A549 (cell line): Measurements from ENCODE around the gene DYSF. TPM values are rescaled to one million over a fixed set of nuclear protein-coding genes. Genes with fewer than 3 reads are reported as not detected.

Experiments
- ATAC-seq, 2 experiments: fragments of 200-7000 bp in 1 of 2; fragments of >200 bp in 1 of 2; cut with Nextera tagmentation in 1 of 2; cut with Tn5 transposase in 1 of 2; 3 replicates each; pipeline versions ENCODE4 v1.8.0 to v1.9.1; 2018 to 2020; ENCODE audit warnings: mild to moderate bottlenecking in 1 of 2, moderate library complexity in 1 of 2
- CTCF ChIA-PET: fragments of 300-600 bp; sonication (Branson Sonifier 250); formaldehyde crosslinking; extraction: SDS; loops from one replicate; lab custom pipeline; 2021; ENCODE audit warnings: antibody characterized with exemption, inconsistent platforms; lab: Yijun Ruan, JAX
- POLR2A ChIA-PET: fragments of 350-600 bp; formaldehyde crosslinking; extraction: SDS; loops from one replicate; lab custom pipeline; 2021; ENCODE audit warnings: antibody characterized with exemption, inconsistent platforms; lab: Yijun Ruan, JAX
- DNase-seq, 2 experiments: peaks; one replicate each; pipeline versions ENCODE4 v3.0.0 to v3.0.0-alpha.2; 2011 to 2016; ENCODE audit warnings: low read depth in 1 of 2, low spot score in 1 of 2
- FAIRE-seq: peaks from 2 replicates; lab custom pipeline; 2011; peaks lifted over from hg19 to GRCh38; lab: Jason Lieb, UNC
- H3K27ac ChIP-seq, 2 experiments: fragments of >200 bp; sonication (Bioruptor Twin); formaldehyde crosslinking; 3 replicates each; pipeline ENCODE4 v1.5.1; 2016 to 2017
- H3K4me1 ChIP-seq: fragments of >200 bp; sonication (Bioruptor Twin); formaldehyde crosslinking; 3 replicates; pipeline ENCODE4 v1.6.1; 2016
- H3K4me2 ChIP-seq: fragments of >200 bp; sonication (Bioruptor Twin); formaldehyde crosslinking; 3 replicates; pipeline ENCODE4 v1.6.1; 2016
- H3K4me3 ChIP-seq: fragments of >200 bp; sonication (Bioruptor Twin); formaldehyde crosslinking; 3 replicates; pipeline ENCODE4 v1.5.1; 2016
- H3K9me3 ChIP-seq: fragments of >200 bp; sonication (Bioruptor Twin); formaldehyde crosslinking; 3 replicates; pipeline ENCODE4 v1.6.1; 2016
- BHLHE40 ChIP-seq: IDR thresholded peaks from 2 replicates; pipeline ENCODE4 v1.6.1; 2012; ENCODE audit warnings: low read depth, low read length, inconsistent platforms
- CBX8 ChIP-seq: fragments of 200-600 bp; sonication (generic); IDR thresholded peaks from 2 replicates; pipeline ENCODE4 v1.6.1; 2016
- CHD4 ChIP-seq: fragments of 200-600 bp; sonication (generic); IDR thresholded peaks from 2 replicates; pipeline ENCODE4 v1.6.1; 2016; ENCODE audit warnings: antibody characterized with exemption, mild to moderate bottlenecking, borderline replicate concordance
- E2F6 ChIP-seq: IDR thresholded peaks from 2 replicates; pipeline ENCODE4 v1.6.1; 2012; ENCODE audit warnings: low read depth, borderline replicate concordance
- EHF ChIP-seq: fragments of 250-450 bp; sonication (Bioruptor Pico); IDR thresholded peaks from 2 replicates; pipeline ENCODE4 v1.5.0; 2020; ENCODE audit warnings: mild to moderate bottlenecking
- EP300 ChIP-seq, 2 experiments: fragments of >200 bp; sonication (Bioruptor Twin); formaldehyde crosslinking; IDR thresholded peaks; 2 replicates in 1 of 2; 3 replicates in 1 of 2; pipeline ENCODE4 v1.6.1; 2016 to 2017
- ESRRA ChIP-seq: fragments of 150-350 bp; IDR thresholded peaks from 2 replicates; pipeline ENCODE4 v1.6.1; 2014; ENCODE audit warnings: mild to moderate bottlenecking, low read length, borderline replicate concordance
- FOSL2 ChIP-seq, 2 experiments: fragments of 450-650 bp in 1 of 2; fragments of >200 bp in 1 of 2; sonication (Bioruptor Twin) in 1 of 2; formaldehyde crosslinking; IDR thresholded peaks; 2 replicates each; pipeline versions ENCODE4 v1.5.0 to v1.6.1; 2016 to 2020; ENCODE audit warnings: mild to moderate bottlenecking in 1 of 2, moderate library complexity in 1 of 2
- GATA3 ChIP-seq: IDR thresholded peaks from 2 replicates; pipeline ENCODE4 v1.6.1; 2012; ENCODE audit warnings: borderline replicate concordance
- HEYL ChIP-seq: fragments of 250-450 bp; sonication (Bioruptor Pico); IDR thresholded peaks from 2 replicates; pipeline ENCODE4 v1.8.0; 2021; ENCODE audit warnings: mild to moderate bottlenecking, moderate library complexity
- HOXA7 ChIP-seq: fragments of 250-450 bp; sonication (Bioruptor Pico); IDR thresholded peaks from 2 replicates; pipeline ENCODE4 v1.5.0; 2020; ENCODE audit warnings: mild to moderate bottlenecking, moderate library complexity
- HOXB5 ChIP-seq: fragments of 250-450 bp; sonication (Bioruptor Pico); IDR thresholded peaks from 2 replicates; pipeline ENCODE4 v1.5.0; 2020; ENCODE audit warnings: mild to moderate bottlenecking, moderate library complexity
- NFE2L2 ChIP-seq: fragments of 150-350 bp; conservative IDR thresholded peaks from 2 replicates; pipeline ENCODE4 v1.6.1; 2014; ENCODE audit warnings: low read length
- NPAS2 ChIP-seq: fragments of 250-450 bp; sonication (Bioruptor Pico); IDR thresholded peaks from 2 replicates; pipeline ENCODE4 v1.8.0; 2022; ENCODE audit warnings: mild to moderate bottlenecking, moderate library complexity, borderline replicate concordance
- RAD21 ChIP-seq, 2 experiments: fragments of >200 bp in 1 of 2; sonication (Bioruptor Twin) in 1 of 2; formaldehyde crosslinking in 1 of 2; IDR thresholded peaks in 1 of 2; conservative IDR thresholded peaks in 1 of 2; 2 replicates in 1 of 2; 3 replicates in 1 of 2; pipeline ENCODE4 v1.6.1; 2012 to 2018; ENCODE audit warnings: inconsistent platforms in 1 of 2
- RCOR1 ChIP-seq: fragments of 150-350 bp; IDR thresholded peaks from 2 replicates; pipeline ENCODE4 v1.6.1; 2014; ENCODE audit warnings: antibody characterized with exemption, low read length, low read depth
- REST ChIP-seq: fragments of 200-600 bp; sonication (generic); IDR thresholded peaks from 2 replicates; pipeline ENCODE4 v1.6.1; 2016; ENCODE audit warnings: antibody characterized with exemption, mild to moderate bottlenecking, moderate library complexity
- RFX5 ChIP-seq: fragments of 450-650 bp; IDR thresholded peaks from 2 replicates; pipeline ENCODE4 v1.7.1; 2014; ENCODE audit warnings: antibody characterized with exemption, mild to moderate bottlenecking, moderate library complexity
- ZFP36 ChIP-seq: fragments of 450-650 bp; IDR thresholded peaks from 2 replicates; pipeline ENCODE4 v1.6.1; 2014; ENCODE audit warnings: borderline replicate concordance; ENCODE audit not compliant: partially characterized antibody
- ZNF302 ChIP-seq: fragments of 250-450 bp; sonication (Bioruptor Pico); IDR thresholded peaks from 2 replicates; pipeline ENCODE4 v1.9.0; 2021; ENCODE audit warnings: inconsistent platforms, mild to moderate bottlenecking, moderate library complexity
- ZSCAN20 ChIP-seq: fragments of 250-450 bp; sonication (Bioruptor Pico); IDR thresholded peaks from 2 replicates; pipeline ENCODE4 v1.8.0; 2022; ENCODE audit warnings: mild to moderate bottlenecking, moderate library complexity
- WGBS: methylation state at CpG from one replicate; pipeline ENCODE4 v1.1.6; 2017; ENCODE audit errors: missing lambda C conversion rate; 5-methylcytosine and 5-hydroxymethylcytosine counted together
- polyA plus RNA-seq, 4 experiments: library from polyadenylated mRNA; depleted of rRNA in 3 of 4; stranded (reverse); fragments of >200 nt; fragmentation: RNase III in 1 of 4; extraction: RNeasy Plus Mini Kit Qiagen cat#74134 plus additional on column Dnase treatment in 1 of 4; gene quantifications; 2 replicates in 3 of 4; 3 replicates in 1 of 4; pipeline ENCODE4 v1.2.3, GENCODE V29; 2011 to 2017
- TF ChIP-seq, protein P1 (sequence below): fragments of 250-450 bp; sonication (Bioruptor Pico); IDR thresholded peaks from 2 replicates; pipeline ENCODE4 v1.5.0; 2020; ENCODE audit warnings: low read depth, mild to moderate bottlenecking, moderate library complexity
- TF ChIP-seq, protein P2 (sequence below): IDR thresholded peaks from 2 replicates; pipeline ENCODE4 v1.6.1; 2012

The DYSF gene
- polyA plus RNA-seq, 2 of the 4 experiments (the other 2 are of a cell fraction) = 0.36 to 0.98 TPM

DNA sequence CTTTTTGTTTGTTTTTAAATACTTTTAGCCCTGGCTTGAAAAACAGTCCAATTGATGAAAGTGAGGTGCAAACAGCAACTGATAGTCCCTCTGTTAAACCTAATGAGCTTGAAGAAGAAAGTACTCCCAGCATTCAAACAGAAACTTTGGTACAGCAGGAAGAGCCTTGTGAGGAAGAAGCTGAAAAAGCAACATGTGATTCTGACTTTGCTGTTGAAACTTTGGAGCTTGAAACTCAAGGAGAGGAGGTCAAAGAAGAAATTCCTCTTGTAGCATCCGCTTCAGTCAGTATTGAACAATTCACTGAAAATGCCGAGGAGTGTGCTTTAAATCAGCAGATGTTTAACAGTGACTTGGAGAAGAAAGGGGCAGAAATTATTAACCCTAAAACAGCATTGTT lies 30.6 kb upstream of the DYSF start:
- Histone ChIP-seq H3K4me1 (peaks cover 21% of the 10 kb centered on the region; the same call in 2 of the 3 replicates), H3K4me2 (no peak overlapping the region), H3K4me3 (no peak overlapping the region)
- DNase-seq (no peak), ATAC-seq (no peak), FAIRE-seq (no peak)
- CTCF ChIA-PET = interaction anchor here (0.8 to 1.4 kb wide), 3 partner anchors 9 to 123 kb away, joined by 3 read pairs; partner anchors contain the start of gene ZNF638
- no peak for TF ChIP-seq EHF (CRISPR knock-in tag)
- TF ChIP-seq E2F6 = no peak
- TF ChIP-seq RCOR1 = no peak
- no peak for TF ChIP-seq RAD21 (conservative IDR thresholded peaks at IDR 0.05 in 1 of 2, IDR thresholded peaks at IDR 0.05 in 1 of 2)
- no peak for TF ChIP-seq CHD4
- TF ChIP-seq, protein P1, sequence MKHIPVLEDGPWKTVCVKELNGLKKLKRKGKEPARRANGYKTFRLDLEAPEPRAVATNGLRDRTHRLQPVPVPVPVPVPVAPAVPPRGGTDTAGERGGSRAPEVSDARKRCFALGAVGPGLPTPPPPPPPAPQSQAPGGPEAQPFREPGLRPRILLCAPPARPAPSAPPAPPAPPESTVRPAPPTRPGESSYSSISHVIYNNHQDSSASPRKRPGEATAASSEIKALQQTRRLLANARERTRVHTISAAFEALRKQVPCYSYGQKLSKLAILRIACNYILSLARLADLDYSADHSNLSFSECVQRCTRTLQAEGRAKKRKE (CRISPR knock-in tag) = no peak
- TF ChIP-seq CBX8 = no peak
- TF ChIP-seq HEYL = no peak
- TF ChIP-seq BHLHE40 = no peak
- TF ChIP-seq REST = no peak
- TF ChIP-seq ESRRA = no peak
- TF ChIP-seq, all 56 proteins: peak for 0
- Histone ChIP-seq H3K27ac (no peak overlapping the region), H3K9me3 (no peaks in the 10 kb centered on the region)
- POLR2A ChIA-PET = no interaction called here
- 90% methylated on average over 2 of the region's 2 CpGs for WGBS

GRCh38 chr2:71423817-71424420 lies 29.4 kb upstream of the DYSF start:
- no peak for TF ChIP-seq EHF (CRISPR knock-in tag)
- no peak for TF ChIP-seq HOXA7
- TF ChIP-seq EP300 (IDR thresholded peaks at IDR 0.05) = no peak
- no peak for TF ChIP-seq BHLHE40
- TF ChIP-seq RFX5 = no peak
- TF ChIP-seq ZNF302 = no peak
- no peak for TF ChIP-seq GATA3
- TF ChIP-seq ZSCAN20 = no peak
- no peak for TF ChIP-seq HOXB5 (CRISPR knock-in tag)
- TF ChIP-seq, protein P2, sequence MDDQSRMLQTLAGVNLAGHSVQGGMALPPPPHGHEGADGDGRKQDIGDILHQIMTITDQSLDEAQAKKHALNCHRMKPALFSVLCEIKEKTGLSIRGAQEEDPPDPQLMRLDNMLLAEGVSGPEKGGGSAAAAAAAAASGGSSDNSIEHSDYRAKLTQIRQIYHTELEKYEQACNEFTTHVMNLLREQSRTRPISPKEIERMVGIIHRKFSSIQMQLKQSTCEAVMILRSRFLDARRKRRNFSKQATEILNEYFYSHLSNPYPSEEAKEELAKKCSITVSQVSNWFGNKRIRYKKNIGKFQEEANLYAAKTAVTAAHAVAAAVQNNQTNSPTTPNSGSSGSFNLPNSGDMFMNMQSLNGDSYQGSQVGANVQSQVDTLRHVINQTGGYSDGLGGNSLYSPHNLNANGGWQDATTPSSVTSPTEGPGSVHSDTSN = no peak
- no peak for TF ChIP-seq NFE2L2
- no peak for TF ChIP-seq ZFP36
- TF ChIP-seq FOSL2 (IDR thresholded peaks at IDR 0.05) = no peak
- TF ChIP-seq FOSL2 (CRISPR knock-in tag; IDR thresholded peaks at IDR 0.05) = no peak
- TF ChIP-seq RCOR1 = no peak
- TF ChIP-seq NPAS2 (CRISPR knock-in tag) = no peak
- H3K4me1 ChIP-seq = peaks cover 9% of the 10 kb centered on the region; the same call in 2 of the 3 replicates
- no peak for DNase-seq
- ChIA-PET POLR2A (interaction anchor here (0.7 kb wide), 1 partner anchor 93 kb away, joined by 3 read pairs; the partner anchor contains the start of gene ZNF638), CTCF (interaction anchor here (0.6 to 1.7 kb wide), 4 partner anchors 86 to 232 kb away, joined by 3 to 5 read pairs (median 3); no protein-coding TSS in a partner anchor)
- ATAC-seq = no peak; a peak in 1 of 6 replicates
- no peak overlapping the region for H3K4me3 ChIP-seq
- no peaks in the 10 kb centered on the region for H3K9me3 ChIP-seq
- no peak overlapping the region for H3K4me2 ChIP-seq
- FAIRE-seq = no peak
- no peak overlapping the region for H3K27ac ChIP-seq
- WGBS = 94% methylated on average over 3 of the region's 3 CpGs
